ENCODE measurements around the gene CCM2. TPM values are rescaled to one million over a fixed set of nuclear protein-coding genes. Genes with fewer than 3 reads are reported as not detected.

CCM2 gene
- total and polyA plus RNA-seq, 2 of the 8 experiments (the other 6 are each of a cell fraction or from before 2014, with no cell fraction given), result 31.6 to 41.2 TPM

- no peak overlapping the region for H3K18ac ChIP-seq (ENCODE audit: extremely low read depth, low read length)
- H3K23ac ChIP-seq (ENCODE audit: insufficient read length), result no peak overlapping the region
- POLR2A ChIA-PET (ENCODE audit: partially characterized antibody), result interaction anchor here (0.7 to 17.9 kb wide), 8 partner anchors 5 to 172 kb away, joined by 3 to 327 read pairs (median 4); partner anchors contain the start of genes MYO1G and TBRG4
- peaks cover 0 to 2% of the 10 kb centered on the region in 2 experiments for H4K20me1 ChIP-seq (replicated peaks in 1 of 2; ENCODE audit: control insufficient read depth in 1 of 2, insufficient read depth in 2 of 2, low read length in 2 of 2)
- no peak overlapping the region for H3K4me3 ChIP-seq (ENCODE audit: extremely low read depth in 1 of 4, insufficient read depth in 2 of 4, low read depth in 3 of 4, low read length in 4 of 4)
- no peaks in the 10 kb centered on the region for H3K79me2 ChIP-seq (ENCODE audit: control insufficient read depth in 1 of 2, insufficient read depth in 2 of 2, low read length in 2 of 2)
- H2AK5ac ChIP-seq (ENCODE audit: low read depth, low read length), result no peak overlapping the region
- H2BK15ac ChIP-seq (ENCODE audit: low read length), result no peak overlapping the region
- H3K36me3 ChIP-seq (ENCODE audit: control insufficient read depth in 2 of 4, insufficient read depth in 4 of 4, low read length in 3 of 4), result peaks cover 0 to 5% (median 2%) of the 10 kb centered on the region in 4 experiments; a peak in 5 of 8 replicates
- no peak overlapping the region for H4K5ac ChIP-seq (ENCODE audit: insufficient read length, low read depth, low read length)
- CTCF ChIA-PET (ENCODE audit: partially characterized antibody), result interaction anchor here (1.2 to 1.5 kb wide), 3 partner anchors 122 to 158 kb away, joined by 3 to 4 read pairs (median 3); no protein-coding TSS in a partner anchor
- no peak overlapping the region for H4K8ac ChIP-seq (ENCODE audit: extremely low read depth, insufficient read depth, low read length)
- no peak overlapping the region for H4K91ac ChIP-seq (replicated peaks; ENCODE audit: insufficient read length, low read length)
- no peak overlapping the region for H3K14ac ChIP-seq (ENCODE audit: insufficient read length)
- H2BK20ac ChIP-seq (ENCODE audit: low read length), result no peak overlapping the region
- H3K4ac ChIP-seq (replicated peaks; ENCODE audit: insufficient read length, low read depth, low read length), result no peak overlapping the region
- no peak overlapping the region for H3K4me2 ChIP-seq (ENCODE audit: insufficient read depth in 1 of 2, low read depth in 2 of 2, low read length in 2 of 2)
- no peak for DNase-seq (ENCODE audit: low read depth in 1 of 2, low spot score in 2 of 2)
- no peaks in the 10 kb centered on the region for H3K9me3 ChIP-seq (ENCODE audit: insufficient read depth in 2 of 2, low read depth in 1 of 2, low read length in 1 of 2)
- H3K56ac ChIP-seq (replicated peaks; ENCODE audit: insufficient read length, low read depth, low read length), result no peak overlapping the region
- TF ChIP-seq CTBP2 (IDR thresholded peaks at IDR 0.05; ENCODE audit: borderline replicate concordance, insufficient read depth, insufficient read length, low read length), result no peak
- TF ChIP-seq SAP30 (IDR thresholded peaks at IDR 0.05; ENCODE audit: insufficient read depth, insufficient replicate concordance, low read length), result no peak
- no peak for TF ChIP-seq CREB1 (IDR thresholded peaks at IDR 0.05)
- no peak for TF ChIP-seq TBP (IDR thresholded peaks at IDR 0.05; ENCODE audit: low read depth, low read length)
- no peak for TF ChIP-seq GTF2F1 (IDR thresholded peaks at IDR 0.05; ENCODE audit: borderline replicate concordance, low read depth, low read length)
- TF ChIP-seq YY1 (IDR thresholded peaks at IDR 0.05; ENCODE audit: low read depth, low read length), result no peak
- no peak for TF ChIP-seq NRF1 (IDR thresholded peaks at IDR 0.05; ENCODE audit: low read depth, low read length)
- TF ChIP-seq ATF3 (IDR thresholded peaks at IDR 0.05; ENCODE audit: insufficient read depth, low read depth, low read length), result no peak
- H2BK12ac ChIP-seq (ENCODE audit: low read depth, low read length), result no peak overlapping the region
- no peaks in the 10 kb centered on the region for H3K27me3 ChIP-seq (replicated peaks in 1 of 4; ENCODE audit: control insufficient read depth in 3 of 4, extremely low read depth in 1 of 4, insufficient read depth in 3 of 4, low read length in 3 of 4)
- H2AFZ ChIP-seq (ENCODE audit: low read length), result no peak overlapping the region
- H2BK5ac ChIP-seq (ENCODE audit: low read depth, low read length), result no peak overlapping the region
- no peak overlapping the region for H2BK120ac ChIP-seq (replicated peaks; ENCODE audit: low read depth, low read length)
- H3K9ac ChIP-seq (replicated peaks in 1 of 4; ENCODE audit: extremely low read depth in 1 of 4, low read depth in 3 of 4, low read length in 3 of 4), result no peak overlapping the region
- 83% methylated on average over 4 of the region's 8 CpGs; no CpG with 5 or more reads in 1 of the 2 experiments for WGBS, 2 experiments (ENCODE audit: extremely low coverage in 1 of 2, insufficient coverage in 1 of 2, insufficient read length in 1 of 2, insufficient replicate concordance in 2 of 2, low coverage in 1 of 2, low lambda C conversion rate in 2 of 2, missing lambda C conversion rate in 1 of 2)
- H3K4me1 ChIP-seq (replicated peaks in 1 of 4; ENCODE audit: control insufficient read depth in 3 of 4, insufficient read depth in 4 of 4, low read length in 3 of 4), result no peaks in the 10 kb centered on the region
- H3K27ac ChIP-seq (ENCODE audit: low read depth, low read length), result no peak overlapping the region
- no peak for FAIRE-seq
- no peaks in the 10 kb centered on the region for H3K23me2 ChIP-seq (ENCODE audit: low read depth, low read length)
- H3K79me1 ChIP-seq (ENCODE audit: low read depth, low read length), result no peaks in the 10 kb centered on the region
Measured at GRCh38 chr7:44977304-44977958, 22.6 kb upstream of the CCM2 start.

Measured in H1 (cell line).